Measurements from ENCODE around the gene FAM171A2. TPM values are rescaled to one million over a fixed set of nuclear protein-coding genes. Genes with fewer than 3 reads are reported as not detected.
A peak's percentile ranks its signal among the peaks of the same experiment; 100 is the strongest.
"Not testable (repeated sequence)": the region's sequence is repeated elsewhere in the genome, so short reads cannot be mapped to it uniquely, and the experiment has no call there.

FAM171A2 gene
- total RNA-seq, 3 donors from 2014 or later, result 0.88 to 2.9 (median 2.7) TPM

GRCh38 chr17:44349553-44350070 lies 14.0 kb downstream of the FAM171A2 start:
- Histone ChIP-seq H3K9me3 (no peaks in the 10 kb centered on the region), H3K27ac (no peak overlapping the region), H3K27me3 (no peaks in the 10 kb centered on the region), H3K4me1 (no peaks in the 10 kb centered on the region), H3K4me3 (no peak overlapping the region), H3K36me3 (peaks cover 8% of the 10 kb centered on the region)
- intact Hi-C loops (cut with DNase I; ENCODE audit: low total_unique reads), result loop anchor here (5.0 kb wide), 1 partner anchor 503 kb away; no protein-coding TSS in a partner anchor
- TF ChIP-seq POLR2AphosphoS5 (IDR thresholded peaks at IDR 0.05), result no peak
- no peak for TF ChIP-seq CTCF (IDR thresholded peaks at IDR 0.05)
- TF ChIP-seq POLR2A (IDR thresholded peaks at IDR 0.05), result no peak
- DNase-seq (ENCODE audit: low spot score in 2 of 2), result no peak

GRCh38 chr17:44348988-44349364 lies 14.7 kb downstream of the FAM171A2 start:
- H3K9me3 ChIP-seq, result no peaks in the 10 kb centered on the region
- no peak for TF ChIP-seq POLR2A (IDR thresholded peaks at IDR 0.05)
- no peak for TF ChIP-seq CTCF (IDR thresholded peaks at IDR 0.05)
- TF ChIP-seq POLR2AphosphoS5 (IDR thresholded peaks at IDR 0.05), result no peak
- H3K4me1 ChIP-seq, result no peaks in the 10 kb centered on the region
- peaks cover 8% of the 10 kb centered on the region for H3K36me3 ChIP-seq
- no peak overlapping the region for H3K27ac ChIP-seq
- no peak overlapping the region for H3K4me3 ChIP-seq
- DNase-seq (ENCODE audit: low spot score in 2 of 2), result no peak
- no peaks in the 10 kb centered on the region for H3K27me3 ChIP-seq
- intact Hi-C loops (cut with DNase I; ENCODE audit: low total_unique reads), result no loop called here

DNA sequence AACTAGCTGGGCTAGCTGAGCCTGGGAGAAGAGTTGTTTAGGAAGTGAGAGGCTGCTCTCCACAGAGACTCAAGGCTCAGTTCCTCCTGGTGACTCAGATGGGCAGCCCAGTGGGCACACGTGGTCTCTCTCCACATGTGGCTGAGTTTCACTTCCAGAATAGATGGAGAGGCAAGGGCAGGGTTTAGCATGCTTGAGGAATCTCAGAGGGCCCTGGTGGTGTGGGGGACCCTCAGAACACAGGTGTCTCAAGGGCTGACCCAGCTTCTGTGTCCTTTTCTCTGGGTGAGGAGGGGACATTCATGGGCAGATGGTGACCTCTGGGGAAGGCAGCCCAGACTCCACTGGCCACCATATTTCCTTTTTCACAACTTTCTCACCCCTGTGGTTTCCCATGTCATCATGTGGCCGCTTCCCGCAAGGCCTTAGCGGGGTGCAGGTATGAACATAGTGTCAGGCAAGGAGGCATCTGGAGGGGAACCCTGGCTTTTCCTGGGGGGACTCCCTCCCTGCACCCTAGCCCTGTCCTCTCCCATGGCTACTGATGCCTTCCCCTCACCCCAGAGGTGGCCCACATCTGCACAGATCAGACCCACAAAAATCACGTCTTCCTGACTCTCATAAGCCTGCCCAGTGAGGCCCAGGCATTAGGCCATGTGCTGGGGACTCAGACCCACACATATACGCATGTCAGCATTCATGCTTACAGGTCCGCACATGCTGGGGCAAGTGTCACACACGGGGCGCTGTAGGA lies 15.2 kb downstream of the FAM171A2 start:
- no peaks in the 10 kb centered on the region for H3K4me1 ChIP-seq
- intact Hi-C loops (cut with DNase I; ENCODE audit: low total_unique reads), result no loop called here
- peak overlapping the region in 1 of 2 donors; percentile 6 for H3K27ac ChIP-seq

DNA sequence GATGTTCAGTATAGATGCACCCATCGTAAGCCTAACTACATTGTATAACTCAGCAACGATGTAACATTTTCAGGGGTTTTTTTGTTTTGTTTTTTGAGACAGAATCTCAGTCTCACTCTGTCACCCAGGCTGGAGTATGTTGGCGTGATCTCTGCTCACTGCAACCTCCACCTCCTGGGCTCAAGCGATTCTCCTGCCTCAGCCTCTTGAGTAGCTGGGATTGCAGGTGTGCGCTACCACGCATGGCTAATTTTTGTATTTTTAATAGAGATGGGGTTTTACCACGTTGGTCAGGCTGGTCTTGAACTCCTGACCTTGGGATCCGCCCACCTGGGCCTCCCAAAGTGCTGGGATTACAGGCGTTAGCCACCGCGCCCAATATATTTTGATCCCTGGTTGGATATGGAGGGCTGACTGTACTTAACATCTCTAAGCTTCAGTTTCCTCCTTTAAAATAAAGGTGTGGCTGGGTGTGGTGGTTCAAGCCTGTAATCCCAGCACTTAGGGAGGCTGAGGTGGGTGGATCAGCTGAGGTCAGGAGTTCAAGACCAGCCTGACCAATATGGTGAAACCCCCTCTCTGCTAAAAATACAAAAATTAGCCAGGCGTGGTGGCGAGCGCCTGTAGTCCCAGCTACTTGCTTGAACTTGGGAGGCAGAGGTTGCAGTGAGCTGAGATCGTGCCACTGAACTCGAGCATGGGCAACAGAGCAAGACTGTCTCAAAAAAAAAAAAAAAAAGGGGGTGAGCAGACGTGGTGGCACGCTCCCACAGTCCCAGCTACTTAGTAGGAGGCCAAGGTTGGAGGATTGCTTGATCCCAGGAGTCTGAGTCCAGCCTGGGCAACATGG lies 16.2 kb downstream of the FAM171A2 start:
- H3K27ac ChIP-seq; H3K9me3 ChIP-seq; H3K27me3 ChIP-seq; H3K4me1 ChIP-seq; H3K36me3 ChIP-seq; intact Hi-C loops (cut with DNase I; ENCODE audit: low total_unique reads); DNase-seq (ENCODE audit: low spot score in 2 of 2); H3K4me3 ChIP-seq: not testable (repeated sequence)

More for the DNA sequence above, 15.2 kb downstream of the FAM171A2 start:
- Histone ChIP-seq H3K36me3 (peaks cover 8% of the 10 kb centered on the region), H3K9me3 (no peaks in the 10 kb centered on the region), H3K4me3 (no peak overlapping the region), H3K27me3 (no peaks in the 10 kb centered on the region)
- no peak for DNase-seq (ENCODE audit: low spot score in 2 of 2)
- TF ChIP-seq POLR2A (IDR thresholded peaks at IDR 0.05) (no peak), CTCF (IDR thresholded peaks at IDR 0.05) (no peak), POLR2AphosphoS5 (IDR thresholded peaks at IDR 0.05) (no peak)

DNA sequence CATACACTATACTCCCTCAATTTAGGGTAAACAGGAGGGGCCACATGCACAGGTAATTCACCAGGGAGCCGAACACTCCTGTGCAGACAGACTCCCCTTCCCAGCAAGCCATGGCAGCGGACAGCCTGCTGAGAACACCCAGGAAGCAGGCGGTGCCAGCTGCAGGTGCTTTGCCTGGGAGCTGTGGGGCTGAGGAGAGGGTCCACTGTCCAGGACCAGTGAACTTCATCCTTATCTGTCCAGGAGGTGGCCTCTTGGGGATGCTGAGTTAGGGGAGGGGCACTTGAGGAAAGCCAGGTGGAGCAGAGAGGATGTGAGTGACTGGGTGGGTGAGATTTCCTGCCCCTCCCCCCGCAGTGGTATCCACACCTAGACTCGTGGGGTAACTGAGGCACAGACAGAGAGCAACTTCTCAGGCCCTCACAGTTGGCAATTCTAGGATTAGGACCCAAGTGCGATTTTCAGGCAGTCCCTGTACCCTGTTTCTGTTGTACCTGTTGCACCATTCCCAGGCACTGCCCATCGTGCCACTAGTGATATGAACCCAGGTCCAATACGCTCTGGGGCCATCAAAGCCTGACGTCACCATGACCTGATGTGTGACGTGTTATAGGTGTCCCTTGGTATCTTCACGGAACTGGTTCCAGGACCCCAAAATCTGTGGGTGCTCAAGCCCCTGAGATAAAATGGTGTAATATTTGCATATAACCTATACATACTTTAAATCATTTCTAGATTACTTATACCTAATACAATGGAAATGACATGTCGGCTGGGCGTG lies 17.4 kb downstream of the FAM171A2 start:
- Histone ChIP-seq H3K36me3 (no peaks in the 10 kb centered on the region), H3K27ac (peak overlapping the region in 1 of 2 donors; percentile 81), H3K4me1 (no peaks in the 10 kb centered on the region), H3K9me3 (no peaks in the 10 kb centered on the region), H3K4me3 (peak overlapping the region; percentile 68 to 84 (median 77)), H3K27me3 (no peaks in the 10 kb centered on the region)
- no peak for DNase-seq (ENCODE audit: low spot score in 2 of 2)
- TF ChIP-seq POLR2A (IDR thresholded peaks at IDR 0.05) (no peak), POLR2AphosphoS5 (IDR thresholded peaks at IDR 0.05) (no peak), CTCF (IDR thresholded peaks at IDR 0.05) (no peak)
- intact Hi-C loops (cut with DNase I; ENCODE audit: low total_unique reads), result no loop called here
